Left ventricle myocardium inferior (tissue), 1 donor: ENCODE results near the gene NPHS1. TPM values are rescaled to one million over a fixed set of nuclear protein-coding genes. Genes with fewer than 3 reads are reported as not detected.

ENCODE experiments used
- DNase-seq: peaks from one replicate; pipeline ENCODE4 v3.0.0-alpha.2; 2020
- H3K27ac ChIP-seq: fragments of 200-600 bp; replicated peaks from 2 replicates; pipeline ENCODE4 v1.8.0; 2021
- H3K27me3 ChIP-seq: fragments of 200-600 bp; 2 replicates; pipeline ENCODE4 v1.8.0; 2021; ENCODE audit warnings: low read depth
- H3K36me3 ChIP-seq: fragments of 200-600 bp; 2 replicates; pipeline ENCODE4 v1.8.0; 2021
- H3K4me1 ChIP-seq: fragments of 200-600 bp; 2 replicates; pipeline ENCODE4 v1.8.0; 2021
- H3K4me3 ChIP-seq: fragments of 200-600 bp; 2 replicates; pipeline ENCODE4 v1.8.0; 2021; ENCODE audit warnings: mild to moderate bottlenecking, moderate library complexity
- H3K9me3 ChIP-seq: fragments of 200-600 bp; replicated peaks from 2 replicates; pipeline ENCODE4 v1.8.0; 2021
- intact Hi-C: fragments of 100-400 bp; cut with micrococcal nuclease; formaldehyde crosslinking; loops from one replicate; pipeline ENCODE4 v1.11.0; 2022
- total RNA-seq: library from RNA; stranded (reverse); fragmentation: NEBNext Ultra II Directional; extraction: Animal tissue kit (Norgen Biotek cat#: 25700); gene quantifications from one replicate; pipeline ENCODE4 v1.2.1, GENCODE V29; 2021
- TF ChIP-seq, protein P1 (sequence below): fragments of 200-600 bp; IDR thresholded peaks from 2 replicates; pipeline ENCODE4 v1.8.0; 2021; ENCODE audit warnings: antibody characterized with exemption, mild to moderate bottlenecking, borderline replicate concordance
- donor health status: DM: no; HTN: yes; CAD: no; lungs with severe emphysema.

NPHS1 gene
- total RNA-seq, 1 donor from 2014 or later = not detected

DNA sequence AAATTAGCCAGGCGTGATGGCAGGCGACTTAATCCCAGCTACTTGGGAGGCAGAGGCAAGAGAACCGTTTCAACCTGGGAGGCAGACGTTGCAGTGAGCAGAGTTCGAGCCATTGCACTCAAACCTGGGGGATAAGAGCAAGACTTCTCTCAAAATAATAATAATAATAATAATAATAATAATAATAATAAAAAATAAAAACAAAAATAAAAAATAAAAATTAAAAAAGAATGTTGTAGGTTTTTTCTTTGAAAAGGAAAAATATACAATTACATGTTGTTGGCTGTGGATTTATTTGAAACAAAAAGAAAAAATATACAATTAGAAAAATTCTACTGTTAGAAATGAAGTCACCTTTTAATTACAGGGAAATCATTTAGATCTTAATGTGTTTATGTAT, 28.2 kb downstream of the NPHS1 start:
- intact Hi-C loops = no loop called here
- Histone ChIP-seq H3K27ac (no peak overlapping the region), H3K36me3 (no peaks in the 10 kb centered on the region), H3K4me1 (no peaks in the 10 kb centered on the region), H3K9me3 (no peaks in the 10 kb centered on the region), H3K27me3 (peaks cover 62% of the 10 kb centered on the region), H3K4me3 (no peak overlapping the region)
- DNase-seq = no peak
- TF ChIP-seq, protein P1, sequence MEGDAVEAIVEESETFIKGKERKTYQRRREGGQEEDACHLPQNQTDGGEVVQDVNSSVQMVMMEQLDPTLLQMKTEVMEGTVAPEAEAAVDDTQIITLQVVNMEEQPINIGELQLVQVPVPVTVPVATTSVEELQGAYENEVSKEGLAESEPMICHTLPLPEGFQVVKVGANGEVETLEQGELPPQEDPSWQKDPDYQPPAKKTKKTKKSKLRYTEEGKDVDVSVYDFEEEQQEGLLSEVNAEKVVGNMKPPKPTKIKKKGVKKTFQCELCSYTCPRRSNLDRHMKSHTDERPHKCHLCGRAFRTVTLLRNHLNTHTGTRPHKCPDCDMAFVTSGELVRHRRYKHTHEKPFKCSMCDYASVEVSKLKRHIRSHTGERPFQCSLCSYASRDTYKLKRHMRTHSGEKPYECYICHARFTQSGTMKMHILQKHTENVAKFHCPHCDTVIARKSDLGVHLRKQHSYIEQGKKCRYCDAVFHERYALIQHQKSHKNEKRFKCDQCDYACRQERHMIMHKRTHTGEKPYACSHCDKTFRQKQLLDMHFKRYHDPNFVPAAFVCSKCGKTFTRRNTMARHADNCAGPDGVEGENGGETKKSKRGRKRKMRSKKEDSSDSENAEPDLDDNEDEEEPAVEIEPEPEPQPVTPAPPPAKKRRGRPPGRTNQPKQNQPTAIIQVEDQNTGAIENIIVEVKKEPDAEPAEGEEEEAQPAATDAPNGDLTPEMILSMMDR = no peak

DNA sequence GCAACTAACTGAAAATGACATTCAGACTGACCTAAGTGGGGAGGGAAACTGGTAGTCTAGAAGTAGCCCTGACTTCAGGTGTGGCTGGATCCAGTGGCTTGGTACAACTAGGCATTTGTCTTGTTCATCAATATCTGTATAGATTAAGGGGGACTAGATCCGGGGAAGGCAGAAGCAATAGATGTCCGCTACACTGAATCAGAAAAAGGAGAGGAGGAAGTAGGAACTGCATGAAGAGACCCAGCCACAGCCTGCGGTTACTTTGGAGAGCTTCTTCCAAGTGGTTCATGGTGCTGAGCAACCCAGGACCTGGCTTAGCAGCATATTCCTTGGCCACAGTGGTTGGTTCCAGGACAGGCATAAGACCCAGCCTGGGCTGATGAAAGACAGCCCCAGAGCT, 29.7 kb downstream of the NPHS1 start:
- no peaks in the 10 kb centered on the region for H3K4me1 ChIP-seq
- no peaks in the 10 kb centered on the region for H3K9me3 ChIP-seq
- TF ChIP-seq, protein P1 = no peak
- no peak overlapping the region for H3K27ac ChIP-seq
- no peaks in the 10 kb centered on the region for H3K36me3 ChIP-seq
- no peak for DNase-seq
- intact Hi-C loops = no loop called here
- peaks cover 76% of the 10 kb centered on the region for H3K27me3 ChIP-seq
- H3K4me3 ChIP-seq = no peak overlapping the region

DNA sequence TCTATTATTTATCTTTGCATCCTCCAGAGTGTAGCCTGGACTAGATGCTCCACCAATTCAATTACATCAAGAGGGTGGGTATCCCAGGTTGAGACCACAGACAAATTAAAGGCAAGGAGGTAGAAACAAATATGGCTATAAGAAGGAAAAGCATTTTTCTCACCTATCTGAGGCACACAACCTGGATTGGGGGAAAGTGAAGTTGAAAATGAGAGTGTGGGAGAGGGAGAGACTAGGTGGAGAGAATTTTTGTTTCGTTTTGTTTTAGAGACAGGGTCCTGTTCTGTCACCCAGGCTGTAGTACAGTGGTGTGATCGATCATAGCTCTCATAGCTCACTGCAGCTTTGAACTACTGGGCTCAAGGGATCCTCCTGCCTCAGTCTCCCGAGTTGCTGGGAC, 33.9 kb downstream of the NPHS1 start:
- Histone ChIP-seq H3K4me1 (no peaks in the 10 kb centered on the region), H3K27me3 (peaks cover 67% of the 10 kb centered on the region), H3K4me3 (no peak overlapping the region), H3K27ac (no peak overlapping the region), H3K36me3 (no peaks in the 10 kb centered on the region), H3K9me3 (no peaks in the 10 kb centered on the region)
- intact Hi-C loops = no loop called here
- TF ChIP-seq, protein P1 = no peak
- no peak for DNase-seq

DNA sequence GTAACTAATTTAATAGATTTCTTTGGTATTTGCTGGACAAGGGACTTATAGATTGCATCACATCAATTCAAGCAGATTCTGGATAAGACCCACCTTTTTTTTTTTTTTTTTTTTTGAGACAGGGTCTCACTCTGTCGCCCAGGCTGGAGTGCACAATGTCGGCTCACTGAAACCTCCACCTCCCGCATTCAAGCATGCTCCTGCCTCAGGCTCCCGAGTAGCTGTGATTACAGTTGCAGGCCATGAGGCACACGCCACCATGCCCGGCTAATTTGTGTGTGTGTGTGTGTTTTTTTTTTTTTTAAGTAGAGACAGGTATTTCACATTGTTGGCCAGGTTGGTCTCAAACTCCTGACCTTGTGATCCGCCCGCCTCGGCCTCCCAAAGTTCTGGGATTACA, 35.5 kb downstream of the NPHS1 start:
- Histone ChIP-seq H3K27ac (no peak overlapping the region), H3K4me1 (no peaks in the 10 kb centered on the region), H3K27me3 (peaks cover 72% of the 10 kb centered on the region), H3K36me3 (no peaks in the 10 kb centered on the region), H3K9me3 (no peaks in the 10 kb centered on the region), H3K4me3 (no peak overlapping the region)
- TF ChIP-seq, protein P1 = no peak
- DNase-seq = no peak
- intact Hi-C loops = no loop called here

DNA sequence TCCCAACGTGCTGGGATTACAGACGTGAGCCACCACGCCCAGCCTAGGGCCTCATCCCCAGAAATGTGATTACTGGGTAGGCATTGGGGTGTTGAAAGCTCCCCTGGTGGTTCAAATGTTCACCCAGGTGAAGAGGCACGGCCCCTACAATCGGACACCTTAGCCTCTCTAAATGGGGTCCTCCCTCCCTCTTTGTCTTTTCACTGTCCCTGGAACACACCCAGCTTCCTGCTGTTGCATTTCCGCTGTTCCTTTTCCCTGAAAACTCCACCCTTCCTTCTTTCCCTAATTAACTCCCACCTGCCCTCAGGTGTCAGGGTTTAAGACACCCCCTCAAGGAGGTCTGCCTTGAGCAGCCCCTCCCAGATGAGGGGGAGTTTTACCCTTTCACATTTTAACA, 36.0 kb downstream of the NPHS1 start:
- intact Hi-C loops = no loop called here
- peaks cover 74% of the 10 kb centered on the region for H3K27me3 ChIP-seq
- TF ChIP-seq, protein P1 = no peak
- no peaks in the 10 kb centered on the region for H3K4me1 ChIP-seq
- DNase-seq = no peak
- H3K36me3 ChIP-seq = no peaks in the 10 kb centered on the region
- no peak overlapping the region for H3K4me3 ChIP-seq
- no peak overlapping the region for H3K27ac ChIP-seq
- no peaks in the 10 kb centered on the region for H3K9me3 ChIP-seq
